CD4-positive, alpha-beta T cell (primary cell): ENCODE results near the gene CDR2. TPM values are rescaled to one million over a fixed set of nuclear protein-coding genes. Genes with fewer than 3 reads are reported as not detected.

ENCODE experiments used
- ATAC-seq: fragments of 200-7000 bp; cut with Tn5 transposase; one replicate; pipeline ENCODE4 v1.10.0; 2022; ENCODE audit warnings: mild to moderate bottlenecking; ENCODE audit not compliant: poor library complexity
- CTCF ChIA-PET: fragments of 350-600 bp; sonication (Branson Sonifier 250); formaldehyde crosslinking; loops from one replicate; lab custom pipeline; 2021; ENCODE audit warnings: antibody characterized with exemption, inconsistent platforms; lab: Charles Lee
- POLR2A ChIA-PET: fragments of 350-600 bp; sonication (Branson Sonifier 250); formaldehyde crosslinking; loops from one replicate; lab custom pipeline; 2021; ENCODE audit warnings: antibody characterized with exemption, inconsistent platforms; lab: Charles Lee
- DNase-seq, 14 experiments: peaks; one replicate each; pipeline ENCODE4 v3.0.0-alpha.2; 2013 to 2020; ENCODE audit warnings: mixed read lengths in 2 of 14
- H3K27ac ChIP-seq, 2 donors: one replicate each; pipeline versions ENCODE4 v1.5.1 to v1.7.0; 2013; ENCODE audit warnings: low read length in 2 of 2, low read depth in 1 of 2, mild to moderate bottlenecking in 1 of 2
- H3K27me3 ChIP-seq, 2 experiments: 1 replicate in 1 of 2; 2 replicates in 1 of 2; pipeline versions ENCODE4 v1.6.1 to v1.7.0; 2013; ENCODE audit warnings: low read length in 2 of 2, control low read depth in 1 of 2, mild to moderate bottlenecking in 1 of 2, moderate library complexity in 1 of 2; ENCODE audit not compliant: insufficient read depth in 2 of 2, control insufficient read depth in 1 of 2
- H3K36me3 ChIP-seq: one replicate; pipeline ENCODE4 v1.6.1; 2013; ENCODE audit warnings: low read length, control low read depth; ENCODE audit not compliant: insufficient read depth
- H3K4me1 ChIP-seq: one replicate; pipeline ENCODE4 v1.6.1; 2013; ENCODE audit warnings: low read length, control low read depth; ENCODE audit not compliant: insufficient read depth
- H3K4me3 ChIP-seq: one replicate; pipeline ENCODE4 v1.5.1; 2013; ENCODE audit warnings: mild to moderate bottlenecking, low read length, moderate library complexity
- H3K9me3 ChIP-seq, 2 experiments: 1 replicate in 1 of 2; 2 replicates in 1 of 2; pipeline versions ENCODE4 v1.6.1 to v1.7.0; 2013; ENCODE audit warnings: low read length in 2 of 2, mild to moderate bottlenecking in 2 of 2, control low read depth in 1 of 2, moderate library complexity in 1 of 2; ENCODE audit not compliant: control insufficient read depth in 1 of 2, insufficient read depth in 1 of 2
- H3K27ac Mint-ChIP-seq: one replicate; pipeline ENCODE4 v1.8.0; 2020; ENCODE audit warnings: mixed read lengths
- H3K27me3 Mint-ChIP-seq: one replicate; pipeline ENCODE4 v1.8.0; 2021; ENCODE audit warnings: mixed read lengths
- H3K36me3 Mint-ChIP-seq: one replicate; pipeline ENCODE4 v1.8.0; 2021; ENCODE audit warnings: low read depth, mixed read lengths
- H3K4me1 Mint-ChIP-seq: one replicate; pipeline ENCODE4 v1.8.0; 2021; ENCODE audit warnings: low read depth, mixed read lengths
- H3K4me3 Mint-ChIP-seq: one replicate; pipeline ENCODE4 v1.8.0; 2020; ENCODE audit warnings: mild to moderate bottlenecking, mixed read lengths
- H3K9me3 Mint-ChIP-seq: one replicate; pipeline ENCODE4 v1.8.0; 2020; ENCODE audit warnings: mixed read lengths
- intact Hi-C, 2 experiments: fragments of 100-400 bp; cut with DNase I in 1 of 2; cut with micrococcal nuclease in 1 of 2; formaldehyde crosslinking; loops; one replicate each; pipeline versions ENCODE4 v1.15.1 to v1.9.0; 2023 to 2025; cut with DNase I, micrococcal nuclease
- total RNA-seq, 174 experiments: library from RNA in 2 of 174; stranded (reverse) in 2 of 174; gene quantifications; one replicate each; pipeline ENCODE4 v1.2.3 and lab custom pipeline; 2021 to 2026
- TF ChIP-seq, protein P1 (sequence below): fragments of 200-600 bp; IDR thresholded peaks from one replicate; pipeline ENCODE4 v1.8.0; 2022; ENCODE audit warnings: antibody characterized with exemption, mild to moderate bottlenecking

The CDR2 gene
- total RNA-seq, 2 experiments from 2014 or later, result 104 to 113 TPM

DNA sequence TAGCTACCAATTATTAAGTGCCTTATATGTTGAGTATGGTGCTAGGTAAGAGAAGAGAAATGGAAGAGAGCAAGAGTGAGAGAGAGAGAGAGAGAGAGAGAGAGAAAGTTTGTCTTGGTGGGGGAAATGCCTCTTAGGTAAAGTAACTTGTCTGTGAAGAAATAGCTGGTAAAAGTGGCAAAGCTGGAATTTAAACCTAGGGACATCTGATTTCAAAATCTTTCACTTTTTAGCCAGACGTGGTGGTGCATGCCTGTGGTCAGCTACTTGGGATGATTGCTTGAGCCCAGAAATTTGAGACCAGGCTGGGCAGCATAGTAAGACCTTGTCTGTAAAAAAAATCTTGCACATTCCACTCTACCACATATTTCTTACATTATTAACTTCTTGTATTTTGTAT lies 23.0 kb upstream of the CDR2 start:
- Mint-ChIP-seq H3K36me3 (no peaks in the 10 kb centered on the region), H3K9me3 (no peaks in the 10 kb centered on the region), H3K4me1 (peaks cover 3% of the 10 kb centered on the region), H3K4me3 (no peak overlapping the region), H3K27me3 (no peaks in the 10 kb centered on the region), H3K27ac (no peak overlapping the region)
- ChIA-PET POLR2A (no interaction called here), CTCF (interaction anchor here (0.7 to 1.5 kb wide), 2 partner anchors 26 to 76 kb away, joined by 4 to 5 read pairs; no protein-coding TSS in a partner anchor)
- no peak overlapping the region for H3K27ac ChIP-seq
- no peak overlapping the region for H3K4me3 ChIP-seq
- intact Hi-C loops, result no loop called here
- no peak for DNase-seq
- no peaks in the 10 kb centered on the region for H3K36me3 ChIP-seq
- ATAC-seq, result no peak
- no peaks in the 10 kb centered on the region for H3K9me3 ChIP-seq
- no peaks in the 10 kb centered on the region for H3K27me3 ChIP-seq
- no peaks in the 10 kb centered on the region for H3K4me1 ChIP-seq
- TF ChIP-seq, protein P1, sequence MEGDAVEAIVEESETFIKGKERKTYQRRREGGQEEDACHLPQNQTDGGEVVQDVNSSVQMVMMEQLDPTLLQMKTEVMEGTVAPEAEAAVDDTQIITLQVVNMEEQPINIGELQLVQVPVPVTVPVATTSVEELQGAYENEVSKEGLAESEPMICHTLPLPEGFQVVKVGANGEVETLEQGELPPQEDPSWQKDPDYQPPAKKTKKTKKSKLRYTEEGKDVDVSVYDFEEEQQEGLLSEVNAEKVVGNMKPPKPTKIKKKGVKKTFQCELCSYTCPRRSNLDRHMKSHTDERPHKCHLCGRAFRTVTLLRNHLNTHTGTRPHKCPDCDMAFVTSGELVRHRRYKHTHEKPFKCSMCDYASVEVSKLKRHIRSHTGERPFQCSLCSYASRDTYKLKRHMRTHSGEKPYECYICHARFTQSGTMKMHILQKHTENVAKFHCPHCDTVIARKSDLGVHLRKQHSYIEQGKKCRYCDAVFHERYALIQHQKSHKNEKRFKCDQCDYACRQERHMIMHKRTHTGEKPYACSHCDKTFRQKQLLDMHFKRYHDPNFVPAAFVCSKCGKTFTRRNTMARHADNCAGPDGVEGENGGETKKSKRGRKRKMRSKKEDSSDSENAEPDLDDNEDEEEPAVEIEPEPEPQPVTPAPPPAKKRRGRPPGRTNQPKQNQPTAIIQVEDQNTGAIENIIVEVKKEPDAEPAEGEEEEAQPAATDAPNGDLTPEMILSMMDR, result no peak

DNA sequence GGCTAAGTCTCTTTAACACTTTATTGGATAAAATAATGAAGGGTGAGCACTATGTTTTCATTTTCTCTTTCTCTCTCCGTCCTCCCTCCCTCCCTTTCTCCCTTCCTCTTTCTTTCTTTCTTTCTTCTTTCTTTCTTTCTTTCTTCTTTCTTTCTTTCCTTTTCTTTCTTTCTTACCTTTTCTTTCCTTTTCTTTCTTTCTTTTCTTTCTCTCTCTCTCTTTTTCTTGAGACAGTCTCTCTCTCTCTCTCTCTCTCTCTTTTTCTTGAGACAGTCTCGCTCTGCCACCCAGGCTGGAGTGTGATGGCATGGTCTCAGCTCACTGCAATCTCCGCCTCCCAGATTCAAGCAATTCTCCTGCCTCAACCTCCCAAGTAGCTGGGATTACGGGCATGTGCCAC lies 21.5 kb upstream of the CDR2 start:
- Mint-ChIP-seq H3K27me3 (no peaks in the 10 kb centered on the region), H3K36me3 (no peaks in the 10 kb centered on the region), H3K4me1 (peaks cover 3% of the 10 kb centered on the region), H3K4me3 (no peak overlapping the region), H3K27ac (no peak overlapping the region), H3K9me3 (no peaks in the 10 kb centered on the region)
- DNase-seq, result no peak
- TF ChIP-seq, protein P1, result no peak
- H3K36me3 ChIP-seq, result no peaks in the 10 kb centered on the region
- H3K27ac ChIP-seq, result no peak overlapping the region
- ChIA-PET POLR2A (interaction anchor here (0.6 kb wide), 1 partner anchor 30 kb away, joined by 3 read pairs; no protein-coding TSS in a partner anchor), CTCF (interaction anchor here (0.7 kb wide), 1 partner anchor 186 kb away, joined by 3 read pairs; no protein-coding TSS in a partner anchor)
- no peaks in the 10 kb centered on the region for H3K4me1 ChIP-seq
- ATAC-seq, result no peak
- no peaks in the 10 kb centered on the region for H3K9me3 ChIP-seq
- intact Hi-C loops, result no loop called here
- H3K27me3 ChIP-seq, result no peaks in the 10 kb centered on the region
- H3K4me3 ChIP-seq, result no peak overlapping the region

DNA sequence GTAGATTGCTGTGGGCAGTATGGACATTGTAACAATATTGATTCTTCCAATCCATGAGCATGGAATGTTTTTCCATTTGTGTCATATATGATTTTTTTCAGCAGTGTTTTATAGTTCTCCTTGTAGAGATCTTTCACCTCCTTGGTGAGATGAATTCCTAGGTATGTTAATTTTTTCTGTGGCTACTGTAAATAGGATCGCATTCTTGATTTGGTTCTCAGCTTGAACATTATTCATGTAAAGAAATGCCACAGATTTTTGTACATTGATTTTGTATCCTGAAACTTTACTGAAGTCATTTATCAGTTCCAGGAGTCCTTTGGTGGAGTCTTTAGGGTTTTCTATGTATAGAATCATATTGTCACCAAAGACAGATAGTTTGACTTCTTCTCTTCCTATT lies 19.7 kb upstream of the CDR2 start:
- intact Hi-C loops, result no loop called here
- no peaks in the 10 kb centered on the region for H3K36me3 ChIP-seq
- POLR2A ChIA-PET, result no interaction called here

More for the DNA sequence above, 19.7 kb upstream of the CDR2 start:
- no peak overlapping the region for H3K4me3 ChIP-seq
- Mint-ChIP-seq H3K4me3 (no peak overlapping the region), H3K27me3 (no peaks in the 10 kb centered on the region), H3K9me3 (no peaks in the 10 kb centered on the region), H3K27ac (no peak overlapping the region), H3K4me1 (peaks cover 3% of the 10 kb centered on the region), H3K36me3 (no peaks in the 10 kb centered on the region)
- no peaks in the 10 kb centered on the region for H3K4me1 ChIP-seq
- no peaks in the 10 kb centered on the region for H3K9me3 ChIP-seq
- CTCF ChIA-PET, result no interaction called here
- TF ChIP-seq, protein P1, result no peak
- ATAC-seq (no peak), DNase-seq (no peak)
- H3K27ac ChIP-seq, result no peak overlapping the region
- H3K27me3 ChIP-seq, result no peaks in the 10 kb centered on the region
